Measurements from ENCODE around the gene SAV1.

The SAV1 gene

DNA sequence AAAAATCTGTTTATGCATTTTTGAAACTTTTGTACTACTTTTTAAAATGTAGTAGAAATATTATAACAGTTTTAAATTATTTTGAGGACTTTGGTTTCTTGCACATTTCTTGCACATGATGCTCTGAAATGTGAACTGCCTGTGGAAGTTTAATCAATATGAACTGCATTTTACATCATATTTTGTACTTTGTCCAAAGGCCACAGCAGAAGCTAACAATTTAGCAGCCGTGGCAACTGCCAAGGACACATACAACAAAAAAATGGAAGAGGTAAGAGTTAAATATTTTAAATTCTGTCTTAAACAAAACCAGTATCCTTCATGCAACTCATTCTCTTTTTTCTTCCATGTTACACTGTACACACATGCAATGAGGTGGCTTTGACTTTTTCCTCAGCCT lies 45.1 kb downstream of the SAV1 start:
- H3K27ac ChIP-seq, result no peak overlapping the region
- no peaks in the 10 kb centered on the region for H3K27me3 ChIP-seq (replicated peaks)
- H3K36me3 ChIP-seq (replicated peaks), result no peaks in the 10 kb centered on the region
- no peak for DNase-seq
- no peak for TF ChIP-seq CTCF (IDR thresholded peaks at IDR 0.05; ENCODE audit: low read depth, low read length, missing control alignments)
- in situ Hi-C loops (cut with HindIII; ENCODE audit: low pct_ligation_motif_present, low sequenced_read_pairs), result no loop called here
- H3K4me3 ChIP-seq (ENCODE audit: low read depth, low read length), result no peak overlapping the region

DNA sequence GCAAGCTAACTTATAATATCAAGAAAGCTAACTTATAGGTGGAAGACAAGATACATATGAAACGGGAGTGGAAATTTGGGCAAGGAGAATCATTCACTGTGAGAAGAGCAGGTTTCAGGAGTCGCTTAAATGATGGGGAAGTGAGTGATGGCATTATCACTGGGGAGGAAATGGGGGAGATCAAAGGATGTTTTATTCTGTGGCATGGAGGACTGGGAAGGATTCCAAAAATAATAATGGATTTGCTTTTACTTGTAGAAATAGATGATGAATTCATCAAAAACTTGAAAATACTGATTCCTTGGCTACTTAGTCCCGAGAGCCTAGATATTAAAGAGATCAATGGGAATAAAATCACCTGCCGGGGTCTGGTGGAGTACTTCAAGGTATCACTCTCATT lies 47.8 kb downstream of the SAV1 start:
- Histone ChIP-seq H3K27me3 (replicated peaks) (no peaks in the 10 kb centered on the region), H3K4me3 (ENCODE audit: low read depth, low read length) (no peak overlapping the region), H3K36me3 (replicated peaks) (no peaks in the 10 kb centered on the region), H3K27ac (no peak overlapping the region)
- in situ Hi-C loops (cut with HindIII; ENCODE audit: low pct_ligation_motif_present, low sequenced_read_pairs), result no loop called here
- no peak for TF ChIP-seq CTCF (IDR thresholded peaks at IDR 0.05; ENCODE audit: low read depth, low read length, missing control alignments)
- DNase-seq, result peak; percentile 53

DNA sequence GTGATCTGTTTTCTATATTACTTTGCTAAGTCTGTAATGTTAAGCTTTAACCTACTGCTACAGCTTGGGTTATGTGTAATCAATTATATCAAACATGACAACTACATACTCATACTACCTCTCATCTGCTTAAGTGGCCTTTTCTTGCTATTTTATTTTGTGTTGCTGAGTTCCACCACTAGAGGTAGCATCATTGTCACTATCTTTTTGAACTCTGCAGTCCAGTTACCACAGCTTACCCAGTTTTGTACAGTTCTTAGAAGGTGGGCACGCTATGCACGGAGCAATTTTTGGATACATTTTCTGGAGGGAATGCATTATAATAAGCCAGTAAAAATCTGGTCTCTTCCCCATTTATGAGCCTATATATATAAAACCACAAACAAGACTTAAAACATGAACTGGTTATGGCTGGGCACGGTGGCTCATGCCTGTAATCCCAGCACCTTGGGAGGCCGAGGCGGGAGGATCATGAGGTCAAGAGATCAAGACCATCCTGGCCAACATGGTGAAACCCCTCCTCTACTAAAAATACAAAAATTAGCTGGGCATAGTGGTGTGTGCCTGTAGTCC lies 48.5 kb downstream of the SAV1 start:
- Histone ChIP-seq H3K36me3 (replicated peaks) (no peaks in the 10 kb centered on the region), H3K27me3 (replicated peaks) (no peaks in the 10 kb centered on the region), H3K27ac (no peak overlapping the region), H3K4me3 (ENCODE audit: low read depth, low read length) (no peak overlapping the region)
- TF ChIP-seq CTCF (IDR thresholded peaks at IDR 0.05; ENCODE audit: low read depth, low read length, missing control alignments), result peak; percentile 70
- peak; percentile 28 for DNase-seq
- in situ Hi-C loops (cut with HindIII; ENCODE audit: low pct_ligation_motif_present, low sequenced_read_pairs), result no loop called here

- no peaks in the 10 kb centered on the region for H3K36me3 ChIP-seq (replicated peaks)
- no peaks in the 10 kb centered on the region for H3K27me3 ChIP-seq (replicated peaks)
- no peak for DNase-seq
- no peak for TF ChIP-seq CTCF (IDR thresholded peaks at IDR 0.05; ENCODE audit: low read depth, low read length, missing control alignments)
- H3K4me3 ChIP-seq (ENCODE audit: low read depth, low read length), result no peak overlapping the region
- in situ Hi-C loops (cut with HindIII; ENCODE audit: low pct_ligation_motif_present, low sequenced_read_pairs), result no loop called here
- H3K27ac ChIP-seq, result no peak overlapping the region
Observed at GRCh38 chr14:50616275-50616674, 51.8 kb downstream of the SAV1 start.

DNA sequence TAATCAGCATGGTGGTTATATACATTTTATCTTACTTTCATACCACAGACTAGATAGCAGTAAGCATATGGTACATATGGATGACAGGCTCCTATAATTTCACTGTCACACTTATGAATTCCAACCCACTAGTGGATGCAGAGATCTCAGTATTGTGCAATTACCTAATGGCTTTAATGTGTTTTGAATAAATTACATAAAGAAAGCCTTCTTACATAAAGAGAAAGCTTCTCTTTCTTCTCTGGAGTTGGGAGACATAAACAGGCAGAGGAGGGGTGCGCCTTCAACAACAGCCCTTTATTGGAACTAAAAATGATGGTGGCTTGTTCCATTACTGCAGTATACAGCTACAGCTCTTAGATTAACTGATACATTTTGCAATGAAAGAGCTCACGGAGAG lies 52.6 kb downstream of the SAV1 start:
- no peaks in the 10 kb centered on the region for H3K27me3 ChIP-seq (replicated peaks)
- no peak overlapping the region for H3K27ac ChIP-seq
- no peak overlapping the region for H3K4me3 ChIP-seq (ENCODE audit: low read depth, low read length)
- no peaks in the 10 kb centered on the region for H3K36me3 ChIP-seq (replicated peaks)
- no peak for DNase-seq
- in situ Hi-C loops (cut with HindIII; ENCODE audit: low pct_ligation_motif_present, low sequenced_read_pairs), result no loop called here
- no peak for TF ChIP-seq CTCF (IDR thresholded peaks at IDR 0.05; ENCODE audit: low read depth, low read length, missing control alignments)

GRCh38 chr14:50615056-50615455 lies 53.0 kb downstream of the SAV1 start:
- in situ Hi-C loops (cut with HindIII; ENCODE audit: low pct_ligation_motif_present, low sequenced_read_pairs), result no loop called here
- no peak for TF ChIP-seq CTCF (IDR thresholded peaks at IDR 0.05; ENCODE audit: low read depth, low read length, missing control alignments)

More at GRCh38 chr14:50615056-50615455, 53.0 kb downstream of the SAV1 start:
- H3K4me3 ChIP-seq (ENCODE audit: low read depth, low read length), result no peak overlapping the region
- H3K27me3 ChIP-seq (replicated peaks), result no peaks in the 10 kb centered on the region
- no peak for DNase-seq
- no peaks in the 10 kb centered on the region for H3K36me3 ChIP-seq (replicated peaks)
- no peak overlapping the region for H3K27ac ChIP-seq
